GM12878 (cell line): ENCODE data around the gene SLC25A20. TPM values are rescaled to one million over a fixed set of nuclear protein-coding genes. Genes with fewer than 3 reads are reported as not detected.

ENCODE experiments used
- ATAC-seq: fragments of 200-7000 bp; cut with Tn5 transposase; 3 replicates; pipeline ENCODE4 v1.9.1; 2020; ENCODE audit warnings: mild to moderate bottlenecking, moderate library complexity
- BruUV-seq: library from RNA; stranded (reverse); fragments of 400-500 nt; replicated peaks from 2 replicates; lab custom pipeline; 2021; lab: Mats Ljungman, UMichigan
- CTCF ChIA-PET: fragments of 300-600 bp; sonication (Branson Sonifier 250); formaldehyde crosslinking; extraction: SDS; loops from one replicate; lab custom pipeline; 2021; ENCODE audit warnings: inconsistent platforms; lab: Yijun Ruan, JAX
- POLR2A ChIA-PET: fragments of 350-600 bp; formaldehyde crosslinking; extraction: SDS; loops from one replicate; lab custom pipeline; 2021; ENCODE audit warnings: inconsistent platforms; lab: Charles Lee
- RAD21 ChIA-PET: fragments of 300-600 bp; sonication (Branson Sonifier 250); formaldehyde crosslinking; loops from one replicate; lab custom pipeline; 2023; ENCODE audit warnings: antibody characterized with exemption; ENCODE audit not compliant: unreplicated experiment; lab: Charles Lee
- SMC1A ChIA-PET: fragments of 300-600 bp; sonication (Branson Sonifier 250); formaldehyde crosslinking; loops from one replicate; lab custom pipeline; 2023; ENCODE audit not compliant: unreplicated experiment, uncharacterized antibody; lab: Charles Lee
- DNase-seq: peaks from one replicate; pipeline ENCODE4 v3.0.0-alpha.2; 2011; ENCODE audit warnings: low read depth, low spot score
- FAIRE-seq: peaks from 3 replicates; lab custom pipeline; 2011; peaks lifted over from hg19 to GRCh38; lab: Jason Lieb, UNC
- H2AFZ ChIP-seq: 2 replicates; pipeline ENCODE4 v1.6.0; 2011; ENCODE audit warnings: low read depth, low read length, control low read depth; ENCODE audit not compliant: control insufficient read depth
- H3K27ac ChIP-seq: 2 replicates; pipeline ENCODE4 v1.5.1; 2011; ENCODE audit warnings: control low read depth; ENCODE audit not compliant: control insufficient read depth, insufficient read depth
- H3K27me3 ChIP-seq, 2 experiments: replicated peaks in 1 of 2; 2 replicates each; pipeline versions ENCODE4 v1.6.0 to v1.6.1; 2011; ENCODE audit warnings: low read length in 1 of 2; ENCODE audit not compliant: control insufficient read depth in 2 of 2, insufficient read depth in 2 of 2
- H3K36me3 ChIP-seq, 2 experiments: 2 replicates each; pipeline ENCODE4 v1.5.1; 2011; ENCODE audit warnings: low read length in 1 of 2; ENCODE audit not compliant: control insufficient read depth in 2 of 2, insufficient read depth in 2 of 2
- H3K4me1 ChIP-seq: 2 replicates; pipeline ENCODE4 v1.6.1; 2011; ENCODE audit warnings: mild to moderate bottlenecking, low read length, moderate library complexity, mixed read lengths; ENCODE audit not compliant: control insufficient read depth, insufficient read depth
- H3K4me2 ChIP-seq: 2 replicates; pipeline ENCODE4 v1.6.0; 2011; ENCODE audit warnings: control low read depth; ENCODE audit not compliant: control insufficient read depth, insufficient read depth
- H3K4me3 ChIP-seq: fragments of 200-600 bp; sonication (generic); 2 replicates; pipeline ENCODE4 v1.5.1; 2016
- H3K79me2 ChIP-seq: 2 replicates; pipeline ENCODE4 v1.6.0; 2011; ENCODE audit warnings: low read length; ENCODE audit not compliant: control insufficient read depth, insufficient read depth
- H3K9ac ChIP-seq: 2 replicates; pipeline ENCODE4 v1.8.0; 2011; ENCODE audit warnings: low read length, control low read depth, mixed read lengths; ENCODE audit not compliant: control insufficient read depth, insufficient read depth
- H3K9me3 ChIP-seq: replicated peaks from 3 replicates; pipeline ENCODE4 v1.5.1; 2011; ENCODE audit warnings: mild to moderate bottlenecking, low read length; ENCODE audit not compliant: control insufficient read depth, insufficient read depth
- H4K20me1 ChIP-seq: 2 replicates; pipeline ENCODE4 v1.6.0; 2011; ENCODE audit not compliant: control insufficient read depth, insufficient read depth
- CBX3 ChIP-seq: fragments of 200-600 bp; sonication (generic); IDR thresholded peaks from 2 replicates; pipeline ENCODE4 v1.6.1; 2016; ENCODE audit warnings: low read depth, borderline replicate concordance
- SMC3 ChIP-seq: IDR thresholded peaks from 2 replicates; pipeline ENCODE4 v1.6.1; 2011; ENCODE audit warnings: low read length, improper control_type of control experiment, borderline replicate concordance
- STAT1 ChIP-seq: fragments of 450-650 bp; conservative IDR thresholded peaks from 2 replicates; pipeline ENCODE4 v1.6.1; 2014; ENCODE audit warnings: antibody characterized with exemption, mild to moderate bottlenecking
- SUPT20H ChIP-seq: IDR thresholded peaks from 2 replicates; pipeline ENCODE4 v1.6.1; 2011; ENCODE audit warnings: low read depth, mild to moderate bottlenecking, low read length, moderate library complexity, borderline replicate concordance; ENCODE audit not compliant: control insufficient read depth
- WGBS: methylation state at CpG from one replicate; pipeline ENCODE4 v1.1.6; 2016; ENCODE audit warnings: low lambda C conversion rate; ENCODE audit not compliant: insufficient replicate concordance, insufficient coverage; ENCODE audit errors: missing lambda C conversion rate; 5-methylcytosine and 5-hydroxymethylcytosine counted together
- in situ Hi-C: fragments of 300-500 bp; cut with MboI; formaldehyde crosslinking; loops from 9 replicates; pipeline ENCODE4 v1.14.3; 2018; ENCODE audit warnings: mixed read lengths
- intact Hi-C: fragments of 100-400 bp; cut with micrococcal nuclease; formaldehyde crosslinking; loops from one replicate; pipeline ENCODE4 v1.14.2; 2022; ENCODE audit not compliant: unreplicated experiment
- polyA plus RNA-seq, 11 experiments: library from polyadenylated mRNA; depleted of rRNA in 4 of 11; unstranded in 6 of 11; stranded (reverse) in 5 of 11; fragments of >200 nt; fragmentation: Nextera tagmentation in 4 of 11; fragmentation: Illumina TruSeq in 1 of 11; extraction: Ambion mirVana in 4 of 11; extraction: Trizol in 1 of 11; gene quantifications; 1 replicate in 1 of 11; 2 replicates in 10 of 11; pipeline versions ENCODE4 v1.2.1 to v1.2.3, GENCODE V29; 2011 to 2016; ENCODE audit warnings: inconsistent platforms in 2 of 11, missing spikeins in 2 of 11, low read depth in 1 of 11
- total RNA-seq, 4 experiments: library from RNA; depleted of rRNA in 3 of 4; stranded (reverse); fragments of >200 nt in 3 of 4; fragmentation: Illumina TruSeq in 1 of 4; extraction: Trizol in 1 of 4; gene quantifications; 2 replicates each; pipeline versions ENCODE4 v1.2.1 to v1.2.3, GENCODE V29; 2013 to 2021
- TF ChIP-seq, protein P1 (sequence below): fragments of 450-650 bp; IDR thresholded peaks from 2 replicates; pipeline ENCODE4 v1.6.1; 2017; ENCODE audit warnings: mild to moderate bottlenecking, moderate library complexity

The SLC25A20 gene
- total and polyA plus RNA-seq, 10 of the 15 experiments (the other 5 are each of a cell fraction or from before 2014, with no cell fraction given) = 12.9 to 38.6 (median 22.1) TPM

DNA sequence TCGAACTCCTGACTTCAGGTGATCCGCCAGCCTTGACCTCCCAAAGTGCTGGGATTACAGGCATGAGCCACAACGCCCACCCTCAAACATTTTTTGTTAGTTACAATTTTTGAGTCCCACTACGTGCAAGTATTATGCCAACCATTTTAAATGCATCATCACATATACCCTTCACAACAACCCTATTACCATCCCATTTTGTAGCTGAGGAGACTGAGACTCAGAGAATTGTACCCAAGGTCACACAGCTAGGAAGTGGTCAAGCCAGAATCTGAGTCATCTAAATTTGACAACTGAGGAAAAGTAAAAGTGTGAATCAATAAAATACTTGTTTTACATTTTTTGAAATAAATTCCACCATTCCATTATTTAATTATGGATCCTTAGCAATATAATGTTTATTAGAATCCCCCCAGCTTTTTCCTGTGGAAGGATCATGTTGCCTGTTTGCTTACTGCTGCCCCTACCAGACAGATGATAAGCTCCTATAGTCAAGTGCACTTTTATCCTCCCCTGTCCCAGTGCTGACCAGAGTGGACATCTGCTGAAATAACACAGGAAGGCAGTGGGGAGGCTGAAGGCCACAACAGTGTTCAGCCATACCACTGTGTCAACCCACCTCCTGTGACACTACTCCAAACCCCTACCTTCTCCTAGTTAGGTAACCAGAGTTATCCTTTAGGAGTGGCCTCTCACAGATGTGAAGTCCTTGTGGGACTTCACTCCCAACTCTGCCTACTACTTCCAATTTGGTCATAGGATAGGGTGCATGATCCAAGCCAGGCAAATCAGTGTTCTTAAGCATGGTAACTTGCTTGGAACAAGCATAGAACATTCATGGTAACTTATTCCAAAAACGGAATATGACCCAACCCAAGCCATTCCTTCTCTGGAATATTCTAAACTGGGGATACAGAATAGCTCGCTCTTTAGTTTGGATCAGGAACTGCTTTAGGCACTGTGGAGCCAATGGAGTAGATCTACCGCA, 79.2 kb downstream of the SLC25A20 start:
- FAIRE-seq (no peak), DNase-seq (no peak), ATAC-seq (no peak)
- CTCF ChIA-PET = interaction anchor here (1.6 kb wide), 1 partner anchor 79 kb away, joined by 3 read pairs; no protein-coding TSS in a partner anchor
- Histone ChIP-seq H3K4me3 (no peak overlapping the region), H3K27ac (no peak overlapping the region), H3K9ac (no peak overlapping the region), H3K36me3 (no peaks in the 10 kb centered on the region), H3K79me2 (no peaks in the 10 kb centered on the region), H3K4me1 (no peaks in the 10 kb centered on the region), H3K9me3 (no peaks in the 10 kb centered on the region), H3K4me2 (no peak overlapping the region), H2AFZ (no peak overlapping the region), H3K27me3 (no peaks in the 10 kb centered on the region), H4K20me1 (no peaks in the 10 kb centered on the region)
- in situ Hi-C loops (no loop called here), intact Hi-C loops (no loop called here)
- no TSS peak for BruUV-seq
- RAD21 ChIA-PET = no interaction called here
- SMC1A ChIA-PET = no interaction called here
- POLR2A ChIA-PET = interaction anchor here (0.6 kb wide), 2 partner anchors 23 to 651 kb away, joined by 3 to 4 read pairs; partner anchors contain the start of gene DAG1
- 88% methylated on average over 7 of the region's 7 CpGs for WGBS
- no peak for TF ChIP-seq STAT1
- TF ChIP-seq SMC3 = no peak
- TF ChIP-seq, protein P1, sequence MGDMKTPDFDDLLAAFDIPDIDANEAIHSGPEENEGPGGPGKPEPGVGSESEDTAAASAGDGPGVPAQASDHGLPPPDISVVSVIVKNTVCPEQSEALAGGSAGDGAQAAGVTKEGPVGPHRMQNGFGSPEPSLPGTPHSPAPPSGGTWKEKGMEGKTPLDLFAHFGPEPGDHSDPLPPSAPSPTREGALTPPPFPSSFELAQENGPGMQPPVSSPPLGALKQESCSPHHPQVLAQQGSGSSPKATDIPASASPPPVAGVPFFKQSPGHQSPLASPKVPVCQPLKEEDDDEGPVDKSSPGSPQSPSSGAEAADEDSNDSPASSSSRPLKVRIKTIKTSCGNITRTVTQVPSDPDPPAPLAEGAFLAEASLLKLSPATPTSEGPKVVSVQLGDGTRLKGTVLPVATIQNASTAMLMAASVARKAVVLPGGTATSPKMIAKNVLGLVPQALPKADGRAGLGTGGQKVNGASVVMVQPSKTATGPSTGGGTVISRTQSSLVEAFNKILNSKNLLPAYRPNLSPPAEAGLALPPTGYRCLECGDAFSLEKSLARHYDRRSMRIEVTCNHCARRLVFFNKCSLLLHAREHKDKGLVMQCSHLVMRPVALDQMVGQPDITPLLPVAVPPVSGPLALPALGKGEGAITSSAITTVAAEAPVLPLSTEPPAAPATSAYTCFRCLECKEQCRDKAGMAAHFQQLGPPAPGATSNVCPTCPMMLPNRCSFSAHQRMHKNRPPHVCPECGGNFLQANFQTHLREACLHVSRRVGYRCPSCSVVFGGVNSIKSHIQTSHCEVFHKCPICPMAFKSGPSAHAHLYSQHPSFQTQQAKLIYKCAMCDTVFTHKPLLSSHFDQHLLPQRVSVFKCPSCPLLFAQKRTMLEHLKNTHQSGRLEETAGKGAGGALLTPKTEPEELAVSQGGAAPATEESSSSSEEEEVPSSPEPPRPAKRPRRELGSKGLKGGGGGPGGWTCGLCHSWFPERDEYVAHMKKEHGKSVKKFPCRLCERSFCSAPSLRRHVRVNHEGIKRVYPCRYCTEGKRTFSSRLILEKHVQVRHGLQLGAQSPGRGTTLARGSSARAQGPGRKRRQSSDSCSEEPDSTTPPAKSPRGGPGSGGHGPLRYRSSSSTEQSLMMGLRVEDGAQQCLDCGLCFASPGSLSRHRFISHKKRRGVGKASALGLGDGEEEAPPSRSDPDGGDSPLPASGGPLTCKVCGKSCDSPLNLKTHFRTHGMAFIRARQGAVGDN = no peak
- no peak for TF ChIP-seq SUPT20H
- TF ChIP-seq CBX3 = no peak
